GM23248 (cell line): Measurements from ENCODE around the gene GALNT1.

Experiments used
- EZH2 ChIP-seq: fragments of 200-600 bp; sonication (generic); IDR thresholded peaks from 2 replicates; pipeline ENCODE4 v1.6.1; 2018; ENCODE audit warnings: antibody characterized with exemption, mild to moderate bottlenecking; ENCODE audit not compliant: insufficient read depth, poor library complexity, severe bottlenecking
- EZH2phosphoT487 ChIP-seq: fragments of 200-600 bp; sonication (generic); IDR thresholded peaks from 2 replicates; pipeline ENCODE4 v1.6.1; 2018; ENCODE audit warnings: antibody characterized with exemption, moderate library complexity, mild to moderate bottlenecking, low read depth; ENCODE audit not compliant: insufficient read depth

- TF ChIP-seq EZH2 (no peak), EZH2phosphoT487 (no peak)
Observed at GRCh38 chr18:35646449-35646848, 64.9 kb downstream of the GALNT1 start.
